NCI-H2196 (cell line): ENCODE measurements around the gene RESF1.
"Not testable (repeated sequence)": the region's sequence is repeated elsewhere in the genome, so short reads cannot be mapped to it uniquely, and the experiment has no call there.

Experiments
- DNase-seq: peaks from one replicate; lab custom pipeline; 2025; ENCODE audit not compliant: unreplicated experiment; lab: John Stamatoyannopoulos, UW

The RESF1 gene, protein sequence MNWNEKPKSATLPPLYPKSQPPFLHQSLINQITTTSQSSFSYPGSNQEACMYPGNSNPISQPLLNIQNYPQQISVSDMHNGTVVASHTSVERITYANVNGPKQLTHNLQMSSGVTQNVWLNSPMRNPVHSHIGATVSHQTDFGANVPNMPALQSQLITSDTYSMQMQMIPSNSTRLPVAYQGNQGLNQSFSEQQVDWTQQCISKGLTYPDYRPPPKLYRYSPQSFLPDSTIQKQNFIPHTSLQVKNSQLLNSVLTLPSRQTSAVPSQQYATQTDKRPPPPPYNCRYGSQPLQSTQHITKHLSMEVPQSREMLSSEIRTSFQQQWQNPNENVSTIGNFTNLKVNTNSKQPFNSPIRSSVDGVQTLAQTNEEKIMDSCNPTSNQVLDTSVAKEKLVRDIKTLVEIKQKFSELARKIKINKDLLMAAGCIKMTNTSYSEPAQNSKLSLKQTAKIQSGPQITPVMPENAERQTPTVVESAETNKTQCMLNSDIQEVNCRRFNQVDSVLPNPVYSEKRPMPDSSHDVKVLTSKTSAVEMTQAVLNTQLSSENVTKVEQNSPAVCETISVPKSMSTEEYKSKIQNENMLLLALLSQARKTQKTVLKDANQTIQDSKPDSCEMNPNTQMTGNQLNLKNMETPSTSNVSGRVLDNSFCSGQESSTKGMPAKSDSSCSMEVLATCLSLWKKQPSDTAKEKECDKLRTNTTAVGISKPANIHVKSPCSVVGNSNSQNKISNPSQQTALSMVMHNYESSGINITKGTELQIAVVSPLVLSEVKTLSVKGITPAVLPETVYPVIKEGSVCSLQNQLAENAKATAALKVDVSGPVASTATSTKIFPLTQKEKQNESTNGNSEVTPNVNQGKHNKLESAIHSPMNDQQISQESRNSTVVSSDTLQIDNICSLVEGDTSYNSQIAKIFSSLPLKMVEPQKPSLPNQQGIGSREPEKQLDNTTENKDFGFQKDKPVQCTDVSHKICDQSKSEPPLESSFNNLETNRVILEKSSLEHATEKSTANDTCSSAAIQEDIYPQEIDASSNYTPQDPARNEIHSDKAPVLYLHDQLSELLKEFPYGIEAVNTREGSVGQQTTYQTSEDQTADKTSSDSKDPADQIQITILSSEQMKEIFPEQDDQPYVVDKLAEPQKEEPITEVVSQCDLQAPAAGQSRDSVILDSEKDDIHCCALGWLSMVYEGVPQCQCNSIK (N-terminal part only)

DNA sequence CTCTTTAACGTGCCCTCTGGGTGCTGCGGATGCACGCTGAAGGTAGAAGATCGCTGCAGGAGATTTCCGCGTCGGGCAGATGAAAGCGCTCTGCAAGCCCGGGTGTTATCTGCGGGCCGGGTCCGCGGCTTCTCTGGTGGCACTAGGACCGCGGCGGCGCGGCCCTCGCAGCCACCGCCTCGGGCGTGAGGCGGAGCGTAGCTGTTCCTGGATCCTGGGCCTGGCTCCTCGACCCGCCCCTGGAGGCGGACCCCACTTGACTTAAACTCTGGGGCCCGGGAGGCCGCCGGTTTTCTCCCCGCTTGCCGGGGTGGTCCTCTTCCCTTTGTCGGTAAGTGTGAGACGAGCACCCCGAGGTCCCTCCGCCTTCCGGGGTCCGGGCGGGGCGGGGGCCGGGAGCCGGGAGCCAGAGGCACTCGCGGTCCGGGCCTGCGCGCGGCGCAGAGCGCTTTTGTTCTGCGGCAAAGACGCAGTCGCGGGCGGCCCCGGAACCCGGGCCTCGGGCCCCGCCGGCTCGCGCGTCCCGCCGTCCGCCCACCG lies at the start of gene RESF1:
Gene RESF1, plus strand, starts transcription at position 255 of the 540 bp plus-strand sequence. CDS start 21,541 bp downstream, outside the sequence.
- peak; percentile 85 for DNase-seq

DNA sequence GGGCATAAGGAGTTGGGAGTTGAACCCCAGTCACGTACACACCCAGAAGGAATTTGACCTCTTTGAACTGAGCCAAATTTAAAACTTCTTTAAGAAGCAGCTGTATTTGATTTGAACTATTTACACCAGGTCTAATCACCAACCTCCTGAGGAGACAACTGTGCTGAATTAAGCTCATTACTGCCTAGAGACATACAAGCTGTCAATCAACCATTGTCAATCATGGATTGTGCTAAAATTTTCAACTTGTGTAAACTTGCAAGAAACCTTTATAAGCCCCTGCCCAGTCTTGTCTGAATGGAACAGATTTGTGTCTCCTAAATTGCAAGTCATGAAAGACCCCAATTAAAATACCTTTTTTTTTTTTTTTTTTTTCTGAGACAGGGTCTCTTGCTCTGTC lies 44.3 kb upstream of the RESF1 start:
- no peak for DNase-seq

DNA sequence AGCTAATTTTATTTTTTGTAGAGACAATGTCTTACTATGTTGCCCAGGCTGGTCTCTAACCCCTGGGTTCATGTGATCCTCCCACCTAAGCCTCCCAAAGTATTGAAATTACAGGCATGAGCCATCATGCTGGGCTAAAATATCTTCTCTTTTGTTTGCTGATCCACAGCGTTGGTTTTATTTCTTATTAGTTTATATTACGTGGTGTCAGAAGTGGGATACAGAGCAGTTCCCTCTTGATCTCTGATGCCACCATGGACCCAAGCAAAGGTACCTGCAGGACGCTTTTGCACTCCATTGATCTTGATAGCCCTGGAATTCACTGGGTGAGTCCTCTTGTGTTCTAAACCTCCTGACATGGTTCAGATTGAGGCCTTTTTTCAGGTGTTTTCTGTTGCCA lies 43.8 kb upstream of the RESF1 start:
- DNase-seq, result no peak

DNA sequence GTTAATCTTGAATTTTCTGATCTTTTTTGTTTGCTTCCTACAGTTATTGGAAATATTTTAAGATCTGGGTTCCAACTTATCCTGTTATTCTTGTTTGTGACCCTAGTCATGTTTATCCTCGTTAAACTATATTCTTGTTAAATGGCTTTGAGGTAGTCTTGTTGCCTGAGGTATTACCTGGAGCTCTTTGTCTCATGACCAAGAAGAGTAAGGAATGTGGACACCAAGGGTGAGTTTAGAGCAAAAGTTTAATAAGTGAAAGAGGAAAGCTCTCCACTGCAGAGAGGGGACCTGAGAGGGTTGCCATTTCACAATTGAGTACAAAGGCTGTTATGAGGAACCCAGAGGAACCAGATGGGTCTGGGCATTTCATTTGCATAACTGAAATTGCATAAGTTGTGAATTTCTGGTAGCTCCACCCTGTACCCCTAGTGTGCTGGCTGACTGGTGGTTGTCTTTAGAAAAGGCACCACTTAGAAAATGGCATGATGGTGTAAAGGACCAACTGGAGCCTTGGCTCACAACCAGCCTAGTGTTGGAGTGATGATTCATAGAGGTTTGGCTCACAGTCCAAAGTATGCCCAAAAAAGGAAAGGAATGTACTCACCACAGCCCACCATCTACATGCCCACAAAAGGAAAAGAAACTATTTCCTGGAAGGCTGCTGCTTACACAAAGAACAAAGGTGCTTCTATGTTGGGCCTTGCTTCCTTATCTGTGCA lies 36.7 kb upstream of the RESF1 start:
- DNase-seq, result no peak

DNA sequence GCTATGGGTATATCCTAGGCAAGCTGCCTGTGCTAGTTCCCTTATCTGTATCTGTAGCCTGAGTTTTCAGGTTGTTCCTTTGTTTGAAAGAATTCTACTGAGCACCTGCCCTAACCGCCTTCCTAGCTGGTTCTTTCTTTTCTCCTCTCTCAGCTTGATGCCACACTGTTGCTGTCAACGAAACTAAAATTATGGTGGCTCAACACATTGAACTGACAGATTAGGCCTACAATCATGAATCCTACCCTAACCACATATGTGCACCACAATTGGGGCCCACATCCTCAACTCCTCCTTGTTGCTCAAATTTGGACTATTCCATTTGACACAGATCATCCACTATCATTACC lies 36.2 kb upstream of the RESF1 start:
- DNase-seq, result no peak

DNA sequence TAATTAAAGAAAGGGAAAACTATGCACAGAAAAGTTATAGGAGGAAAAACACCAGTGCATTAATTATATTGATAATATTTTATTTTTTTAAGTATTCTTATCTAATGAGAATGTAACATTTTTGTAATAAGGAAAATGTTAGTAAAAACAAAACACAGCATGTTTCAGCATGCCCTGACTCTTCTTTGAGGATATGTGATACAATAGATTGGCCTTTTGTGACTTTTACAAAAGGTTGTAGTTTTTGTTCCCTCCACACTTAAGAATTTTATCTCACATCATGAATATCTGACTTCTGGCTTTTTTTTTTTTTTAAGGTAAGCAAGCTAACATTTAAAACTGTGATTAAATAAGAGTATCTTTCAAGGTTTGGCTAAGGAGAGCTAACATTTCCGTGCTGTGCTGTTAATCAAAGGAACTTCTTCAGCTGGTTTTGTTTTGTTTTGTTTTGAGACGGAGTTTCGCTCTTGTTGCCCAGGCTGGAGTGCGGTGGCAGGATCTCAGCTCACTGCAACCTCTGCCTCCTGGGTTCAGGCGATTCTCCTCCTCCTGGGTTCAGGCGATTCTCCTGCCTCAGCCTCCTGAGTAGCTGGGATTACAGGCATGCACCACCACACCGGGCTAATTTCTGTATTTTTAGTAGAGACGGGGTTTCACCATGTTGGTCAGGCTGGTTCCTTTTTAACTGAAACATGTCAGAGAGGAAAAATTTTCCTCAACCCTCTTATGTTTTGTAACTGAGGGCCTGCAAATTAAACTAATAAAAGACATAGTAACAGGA lies 30.8 kb upstream of the RESF1 start:
- DNase-seq, result no peak

DNA sequence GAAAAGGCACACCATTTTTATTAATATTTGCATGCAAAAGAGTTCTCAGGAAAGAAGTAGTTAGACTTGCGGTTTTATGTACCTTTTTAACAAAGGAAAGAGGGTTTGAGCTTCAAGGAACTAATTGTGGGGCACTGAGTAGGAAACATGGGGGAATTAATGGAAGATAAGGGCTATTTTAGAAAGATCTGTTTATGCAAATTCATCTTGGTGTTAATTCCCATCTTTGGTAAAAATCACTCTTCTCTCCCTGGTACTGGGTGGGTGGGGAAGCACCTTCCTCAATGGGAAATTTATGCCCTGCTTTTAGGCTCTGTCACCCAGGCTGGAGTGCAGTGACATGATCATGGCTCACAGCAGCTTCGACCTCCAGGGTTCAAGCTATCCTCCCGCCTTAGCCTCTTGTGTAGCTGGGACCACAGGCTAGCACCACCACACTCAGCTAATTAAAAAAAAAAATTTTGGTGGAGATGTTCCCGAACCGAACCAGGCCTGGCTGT lies 30.1 kb upstream of the RESF1 start:
- no peak for DNase-seq

DNA sequence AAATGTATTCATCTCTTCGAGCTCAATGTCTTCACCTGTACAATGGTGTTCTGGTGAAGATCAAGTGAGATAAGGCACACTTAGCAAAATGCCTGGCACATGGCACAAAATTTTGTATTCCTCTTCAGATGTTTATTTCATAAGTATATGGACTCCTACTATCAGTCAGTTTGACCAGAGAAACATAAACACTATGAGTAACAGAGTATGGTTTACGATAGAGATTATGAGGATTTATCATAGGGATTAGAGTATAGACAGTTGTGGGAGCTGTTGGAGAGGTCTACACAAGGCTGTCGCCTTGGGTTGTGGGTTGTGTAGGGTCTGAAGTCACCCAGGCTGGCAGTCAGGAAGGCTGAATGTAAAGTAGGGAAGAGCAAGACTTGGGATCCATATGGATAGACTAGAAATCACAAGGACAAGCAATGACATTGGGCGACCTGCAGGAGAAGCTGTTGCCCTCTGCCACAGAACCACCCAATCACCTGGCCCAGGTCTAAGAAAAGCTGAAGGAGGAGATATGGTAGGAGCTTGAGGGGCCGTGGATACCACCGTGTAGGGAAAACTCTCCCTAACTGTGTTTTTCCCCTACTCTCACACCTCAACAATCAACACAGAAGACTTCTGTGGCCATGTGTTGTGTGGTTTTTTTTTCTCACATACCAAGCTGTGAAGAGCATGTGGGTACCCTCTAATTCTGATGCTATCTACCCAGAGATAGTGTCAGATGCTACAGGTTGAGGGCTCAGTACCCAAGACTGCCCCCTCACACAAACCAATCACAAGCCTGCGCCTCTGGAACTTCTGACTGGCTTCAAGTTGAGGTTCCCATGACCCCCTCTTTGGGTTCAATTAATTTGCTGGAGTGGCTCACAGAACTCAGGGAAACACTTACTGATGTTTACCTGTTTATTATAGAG lies 27.2 kb upstream of the RESF1 start:
- DNase-seq, result no peak

DNA sequence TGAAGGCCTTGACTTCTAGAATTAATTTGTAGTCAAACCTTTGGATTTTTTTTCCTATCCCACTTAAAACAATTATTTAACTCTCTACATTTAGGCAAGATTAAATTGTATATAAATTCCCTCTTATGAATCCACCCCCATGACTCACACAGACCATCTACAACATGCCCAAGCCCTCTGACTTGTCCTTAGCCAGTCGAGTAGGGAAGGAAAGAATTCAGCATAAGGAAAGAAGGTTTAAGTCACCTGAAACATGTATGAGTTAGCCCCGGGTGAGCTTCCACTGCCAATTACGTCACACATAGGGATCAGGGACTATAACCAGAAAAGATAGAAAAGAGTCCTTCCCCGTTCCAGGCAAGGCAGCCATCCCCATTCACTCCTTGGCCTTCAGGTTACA lies 14.9 kb upstream of the RESF1 start:
- no peak for DNase-seq

DNA sequence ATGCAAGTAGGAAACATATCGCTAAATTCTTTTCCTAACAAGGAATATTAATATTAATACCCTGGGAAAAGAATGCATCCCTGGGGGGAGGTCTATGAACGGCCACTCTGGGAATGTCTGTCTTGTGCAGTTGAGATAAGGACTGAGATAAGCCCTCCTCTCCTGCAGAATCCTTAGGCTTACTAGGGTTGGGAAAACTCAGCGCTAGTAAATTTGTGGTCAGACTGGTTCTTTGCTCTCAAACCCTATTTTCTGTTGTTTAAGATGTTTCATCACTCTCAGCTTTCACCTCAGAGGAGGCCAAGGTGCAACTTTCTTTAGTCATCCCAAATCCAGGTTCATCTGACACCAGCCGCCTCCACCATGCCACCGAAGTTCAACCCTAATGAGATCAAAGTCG lies 11.2 kb upstream of the RESF1 start:
- no peak for DNase-seq

DNA sequence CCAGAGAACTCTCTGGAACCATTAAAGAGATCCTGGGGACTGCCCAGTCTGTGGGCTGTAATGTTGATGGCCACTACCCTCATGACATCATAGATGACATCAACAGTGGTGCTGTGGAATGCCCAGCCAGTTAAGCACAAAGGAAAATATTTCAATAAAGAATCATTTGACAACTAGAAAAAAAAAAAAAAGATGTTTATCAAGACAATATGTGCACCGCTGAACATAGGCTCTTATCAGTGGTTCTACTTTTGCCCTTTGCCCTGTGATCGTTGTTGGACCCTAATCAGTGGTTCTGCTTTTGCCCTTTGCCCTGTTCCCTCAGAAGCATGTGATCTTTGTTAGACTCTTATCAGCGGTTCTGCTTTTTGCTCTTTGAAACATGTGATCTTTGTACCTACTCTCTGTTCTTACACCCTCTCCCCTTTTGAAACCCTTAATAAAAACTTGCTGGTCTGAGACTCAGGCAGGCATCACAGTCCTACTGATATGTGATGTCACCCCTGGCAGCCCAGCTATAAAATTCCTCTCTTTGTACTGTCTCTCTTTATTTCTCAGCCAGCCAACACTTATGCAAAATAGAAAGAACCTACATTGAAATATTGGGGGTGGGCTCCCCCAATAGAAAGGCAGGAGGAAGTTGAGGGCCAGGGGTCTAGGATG lies 10.4 kb upstream of the RESF1 start:
- not testable (repeated sequence) for DNase-seq

DNA sequence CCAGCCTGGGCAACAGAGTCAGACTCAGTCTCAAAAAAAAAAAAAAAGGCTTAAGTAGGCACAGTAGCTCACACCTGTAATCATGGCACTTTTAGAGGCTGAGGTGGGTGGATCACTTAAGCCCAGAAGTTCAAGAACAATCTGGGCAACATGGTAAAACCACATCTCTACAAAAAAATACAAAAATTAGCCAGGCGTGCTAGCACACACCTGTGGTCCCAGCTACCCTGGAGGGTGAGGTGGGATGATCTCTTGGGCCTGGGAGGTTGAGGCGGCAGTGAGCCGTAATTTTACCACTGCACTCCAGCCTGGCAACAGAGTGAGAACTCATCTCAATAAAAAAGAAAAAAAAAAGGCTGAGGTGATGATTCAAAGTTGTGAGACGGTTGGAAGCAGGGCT lies 9.1 kb upstream of the RESF1 start:
- DNase-seq, result no peak

DNA sequence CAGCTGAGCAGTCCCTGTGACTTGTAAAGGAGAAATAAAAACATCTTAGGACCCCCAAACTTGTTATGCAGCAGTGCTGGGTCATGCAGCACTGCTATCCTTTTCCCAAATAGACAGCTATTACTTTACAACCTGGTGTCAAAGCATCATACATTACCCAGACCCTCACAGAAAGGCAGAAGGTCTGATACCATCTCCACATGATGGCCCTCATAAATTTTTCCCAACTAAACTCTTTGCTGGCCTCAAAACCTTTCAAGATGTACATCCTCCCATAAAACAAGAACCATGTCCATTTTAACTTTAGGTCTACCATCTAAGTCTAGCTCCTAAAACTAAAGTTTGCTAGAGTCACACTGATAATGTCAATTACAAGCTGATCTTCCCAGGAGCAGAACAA lies 8.7 kb upstream of the RESF1 start:
- DNase-seq, result no peak

DNA sequence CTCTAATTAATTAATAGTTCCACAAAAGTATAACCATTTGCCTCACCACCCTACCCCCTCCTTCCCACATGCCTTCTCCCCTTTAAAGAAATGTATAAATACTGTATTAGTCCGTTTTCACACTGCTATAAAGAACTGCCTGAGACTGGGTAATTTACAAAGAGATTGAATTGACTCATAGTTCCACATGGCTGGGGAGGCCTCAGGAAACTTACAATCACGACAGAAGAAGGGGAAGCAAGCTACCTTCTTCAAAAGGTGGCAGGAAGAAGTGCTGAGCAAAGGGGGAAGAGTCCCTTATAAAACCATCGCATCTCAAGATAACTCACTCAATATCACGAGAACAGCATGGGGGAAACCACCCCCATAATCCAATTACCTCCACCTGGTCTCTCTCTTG lies 8.2 kb upstream of the RESF1 start:
- DNase-seq, result no peak

DNA sequence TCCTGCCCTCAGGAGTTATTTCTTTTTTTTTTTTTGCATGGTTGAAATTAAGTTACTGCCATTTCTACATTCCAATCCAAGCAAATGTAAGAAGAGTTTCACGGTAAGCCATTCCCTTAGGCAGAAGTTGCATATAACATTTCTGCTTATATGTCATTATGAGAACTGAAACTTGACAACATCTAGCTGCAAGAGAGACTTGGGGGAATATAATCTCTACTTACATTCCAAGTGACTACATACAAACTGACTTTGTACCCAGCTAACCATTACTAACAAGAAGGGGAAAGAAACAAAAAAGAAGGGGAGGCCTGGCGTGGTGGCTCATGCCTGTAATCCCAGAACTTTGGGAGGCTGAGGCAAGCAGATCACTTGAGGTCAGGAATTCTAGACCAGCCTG lies 7.3 kb upstream of the RESF1 start:
- DNase-seq, result no peak

DNA sequence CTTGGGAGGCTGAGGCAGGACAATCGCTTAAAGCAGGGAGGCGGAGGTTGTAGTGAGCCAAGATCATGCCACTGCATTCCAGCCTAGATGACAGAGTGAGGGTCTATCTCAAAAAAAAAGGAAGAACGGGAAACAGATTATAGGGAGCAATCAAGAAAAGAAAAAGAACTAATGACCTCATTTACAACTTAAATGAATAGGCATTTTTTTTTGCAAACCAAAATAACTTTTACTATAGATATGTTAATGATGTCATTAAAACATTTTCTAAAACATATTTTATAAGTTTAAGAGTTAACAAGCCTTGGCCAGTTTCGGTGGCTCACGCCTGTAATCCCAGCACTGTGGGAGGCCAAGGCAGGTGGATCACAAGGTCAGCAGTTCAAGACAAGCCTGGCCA lies 6.8 kb upstream of the RESF1 start:
- no peak for DNase-seq

DNA sequence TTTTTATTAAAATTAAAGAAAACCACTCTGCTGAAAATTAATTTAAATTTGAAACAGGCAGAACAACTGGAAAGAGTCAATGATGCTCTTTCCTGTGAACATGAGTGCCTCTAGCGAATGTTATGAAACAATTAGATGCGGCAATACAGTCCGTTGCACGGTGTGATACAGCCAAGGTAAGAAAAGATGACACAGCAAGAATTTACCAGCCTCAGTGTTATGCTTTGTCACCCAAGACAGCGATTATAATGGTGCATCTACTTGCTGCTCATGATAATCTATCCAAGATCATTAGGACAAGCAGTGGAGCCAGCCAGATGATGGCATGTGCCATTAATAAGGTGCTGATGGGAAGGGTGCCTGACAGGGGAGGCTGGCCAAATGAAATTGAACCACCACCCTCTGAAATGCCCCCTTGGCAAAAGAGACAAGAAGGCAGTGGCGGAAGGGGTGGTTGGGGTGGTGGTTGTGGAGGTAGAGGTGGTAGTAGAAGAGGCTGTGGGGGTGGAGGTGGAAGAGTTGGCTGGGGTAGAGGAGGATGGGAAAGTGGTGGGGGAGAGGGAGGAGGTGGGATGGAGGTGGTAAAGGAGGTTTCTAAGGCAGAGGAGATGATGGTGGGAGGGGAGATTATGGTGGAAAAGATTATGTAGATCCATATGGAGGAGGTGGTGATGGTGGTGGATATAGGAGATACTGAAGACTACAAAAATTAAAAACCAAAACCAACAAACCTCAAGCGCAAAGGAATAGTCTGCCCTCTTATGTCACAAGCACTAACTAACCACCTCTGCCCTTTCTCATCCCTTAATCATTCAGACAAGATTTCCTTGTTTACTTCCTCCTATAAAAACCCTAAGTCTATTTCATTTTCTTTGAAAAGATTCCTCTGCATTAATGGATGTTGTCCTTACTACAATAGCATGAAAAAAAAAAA lies 4.0 kb upstream of the RESF1 start:
- DNase-seq, result no peak
